ENCODE measurements around the gene ASCC3. TPM values are rescaled to one million over a fixed set of nuclear protein-coding genes. Genes with fewer than 3 reads are reported as not detected.

Gene ASCC3
- total and polyA plus RNA-seq, 2 of the 4 experiments (the other 2 are of a cell fraction) = 25.8 to 104 TPM

- CTCF ChIA-PET = interaction anchor here (1.0 to 1.6 kb wide), 2 partner anchors 13 to 362 kb away, joined by 3 to 4 read pairs; no protein-coding TSS in a partner anchor
- Histone ChIP-seq H3K4ac (ENCODE audit: low read depth, low read length) (no peak overlapping the region), H2AK5ac (ENCODE audit: low read depth, low read length) (no peak overlapping the region), H3K18ac (ENCODE audit: low read depth, low read length) (no peak overlapping the region), H3K4me1 (ENCODE audit: control insufficient read depth, insufficient read depth, low read length) (peaks cover 5% of the 10 kb centered on the region; the same call in 1 of the 2 replicates), H3K9me1 (ENCODE audit: insufficient read depth, low read length) (no peaks in the 10 kb centered on the region), H2BK20ac (ENCODE audit: low read depth, low read length) (no peak overlapping the region), H3K56ac (ENCODE audit: extremely low read depth, insufficient read depth, low read length) (no peak overlapping the region), H3K9ac (ENCODE audit: low read depth, low read length) (no peak overlapping the region), H3K4me2 (ENCODE audit: low read depth, low read length) (no peak overlapping the region), H2AFZ (replicated peaks; ENCODE audit: low read length, poor library complexity) (no peak overlapping the region), H3K79me1 (ENCODE audit: low read depth in 1 of 2, low read length in 2 of 2) (no peaks in the 10 kb centered on the region), H4K20me1 (ENCODE audit: insufficient read depth, low read length) (no peaks in the 10 kb centered on the region; the same call in 1 of the 2 replicates), H3K14ac (replicated peaks; ENCODE audit: low read depth, low read length) (no peak overlapping the region), H2BK120ac (ENCODE audit: low read depth, low read length) (no peak overlapping the region), H3K9me3 (ENCODE audit: control insufficient read depth, insufficient read depth, low read length) (peaks cover 34% of the 10 kb centered on the region), H2BK15ac (ENCODE audit: low read depth, low read length) (no peak overlapping the region), H3K27ac (ENCODE audit: insufficient read depth, low read length) (no peak overlapping the region), H4K5ac (ENCODE audit: low read depth, low read length) (no peak overlapping the region), H2BK5ac (ENCODE audit: low read depth, low read length, poor library complexity, severe bottlenecking) (no peak overlapping the region), H3K36me3 (ENCODE audit: control insufficient read depth, insufficient read depth, low read length) (no peaks in the 10 kb centered on the region), H4K91ac (ENCODE audit: insufficient read depth, low read depth, low read length) (no peak overlapping the region), H4K8ac (ENCODE audit: low read depth in 2 of 2, low read length in 2 of 2) (no peak overlapping the region), H3K27me3 (ENCODE audit: control insufficient read depth, insufficient read depth, low read length) (peaks cover 90% of the 10 kb centered on the region), H3K23ac (ENCODE audit: low read depth, low read length) (no peak overlapping the region), H2AK9ac (replicated peaks; ENCODE audit: low read depth, low read length, poor library complexity) (no peak overlapping the region), H3K4me3 (ENCODE audit: insufficient read depth, low read depth, low read length) (no peak overlapping the region)
- no peak for TF ChIP-seq MAFK (IDR thresholded peaks at IDR 0.05; ENCODE audit: low read depth, low read length)
- no peak for ATAC-seq (ENCODE audit: low read depth)
- DNase-seq = no peak
- no TSS peak for BruUV-seq (replicated peaks)
- WGBS, 2 experiments (ENCODE audit: extremely low coverage in 2 of 2, insufficient read length in 1 of 2) = 9% methylated on average over 16 of the region's 44 CpGs; no CpG with 5 or more reads in 1 of the 2 experiments
- intact Hi-C loops (cut with micrococcal nuclease) (no loop called here), dilution Hi-C loops (cut with HindIII; ENCODE audit: low sequenced_read_pairs, unreplicated experiment) (loop anchor here (25.0 kb wide), 1 partner anchor 357 kb away; no protein-coding TSS in a partner anchor), in situ Hi-C loops (cut with MboI; ENCODE audit: low sequenced_read_pairs) (loop anchor here (25.0 kb wide), 1 partner anchor 882 kb away; no protein-coding TSS in a partner anchor)
- POLR2A ChIA-PET (ENCODE audit: unreplicated experiment) = no interaction called here
Observed at GRCh38 chr6:100469101-100469859, 411.8 kb downstream of the ASCC3 start.
